ENCODE data around the gene SSU72. TPM values are rescaled to one million over a fixed set of nuclear protein-coding genes. Genes with fewer than 3 reads are reported as not detected.

SSU72 gene
- polyA plus RNA-seq, 1 donor from 2014 or later, result 56.2 TPM

GRCh38 chr1:1547011-1547410, 27.7 kb downstream of the SSU72 start:
- no peak overlapping the region for H3K4me3 ChIP-seq (ENCODE audit: low read length)
- H3K9me2 ChIP-seq (ENCODE audit: insufficient read depth, low read length), result no peaks in the 10 kb centered on the region
- TF ChIP-seq REST (IDR thresholded peaks at IDR 0.05; ENCODE audit: borderline replicate concordance) (no peak), EP300 (conservative IDR thresholded peaks at IDR 0.05; ENCODE audit: poor library complexity, severe bottlenecking) (no peak), SMC3 (conservative IDR thresholded peaks at IDR 0.05; ENCODE audit: poor library complexity) (no peak), POLR2AphosphoS5 (IDR thresholded peaks at IDR 0.05) (no peak)
- H3K9ac ChIP-seq (ENCODE audit: low read length), result no peak overlapping the region
- H3K9me3 ChIP-seq (ENCODE audit: low read length), result no peaks in the 10 kb centered on the region
- no peak overlapping the region for H3K4me2 ChIP-seq (ENCODE audit: low read length)
- no peak overlapping the region for H2AFZ ChIP-seq (ENCODE audit: low read depth, low read length)
- H3K27me3 ChIP-seq (ENCODE audit: insufficient read depth, low read depth, low read length), result no peaks in the 10 kb centered on the region
- H3K27ac ChIP-seq (ENCODE audit: low read length), result no peak overlapping the region
- H3F3A ChIP-seq (ENCODE audit: insufficient read depth, low read length, poor library complexity, severe bottlenecking), result no peaks in the 10 kb centered on the region
- no peaks in the 10 kb centered on the region for H3K36me3 ChIP-seq (ENCODE audit: insufficient read depth, low read length)
- no peaks in the 10 kb centered on the region for H4K20me1 ChIP-seq (ENCODE audit: insufficient read depth)
- no peaks in the 10 kb centered on the region for H3K79me2 ChIP-seq (replicated peaks; ENCODE audit: insufficient read depth, low read length)

GRCh38 chr1:1545946-1546737, 28.5 kb downstream of the SSU72 start:
- Histone ChIP-seq H3F3A (ENCODE audit: insufficient read depth, low read length, poor library complexity, severe bottlenecking) (no peaks in the 10 kb centered on the region), H4K20me1 (ENCODE audit: insufficient read depth) (no peaks in the 10 kb centered on the region), H3K4me3 (ENCODE audit: low read length) (no peak overlapping the region), H3K4me2 (ENCODE audit: low read length) (no peak overlapping the region), H3K9me3 (ENCODE audit: low read length) (no peaks in the 10 kb centered on the region), H3K9me2 (ENCODE audit: insufficient read depth, low read length) (no peaks in the 10 kb centered on the region), H3K9ac (ENCODE audit: low read length) (no peak overlapping the region), H3K36me3 (ENCODE audit: insufficient read depth, low read length) (no peaks in the 10 kb centered on the region), H2AFZ (ENCODE audit: low read depth, low read length) (no peak overlapping the region), H3K27me3 (ENCODE audit: insufficient read depth, low read depth, low read length) (no peaks in the 10 kb centered on the region), H3K27ac (ENCODE audit: low read length) (no peak overlapping the region), H3K79me2 (replicated peaks; ENCODE audit: insufficient read depth, low read length) (no peaks in the 10 kb centered on the region)
- no peak for TF ChIP-seq EP300 (conservative IDR thresholded peaks at IDR 0.05; ENCODE audit: poor library complexity, severe bottlenecking)
- no peak for TF ChIP-seq CTCF (IDR thresholded peaks at IDR 0.05; ENCODE audit: poor library complexity, severe bottlenecking)
- no peak for TF ChIP-seq EZH2 (IDR thresholded peaks at IDR 0.05; ENCODE audit: borderline replicate concordance, insufficient read depth, low read length, poor library complexity, severe bottlenecking)
- TF ChIP-seq MXI1 (conservative IDR thresholded peaks at IDR 0.05; ENCODE audit: poor library complexity, severe bottlenecking), result no peak
- TF ChIP-seq RAD21 (conservative IDR thresholded peaks at IDR 0.05), result no peak
- no peak for TF ChIP-seq POLR2AphosphoS5 (IDR thresholded peaks at IDR 0.05)
- no peak for TF ChIP-seq TAF1 (IDR thresholded peaks at IDR 0.05; ENCODE audit: low read depth)
- TF ChIP-seq SMC3 (conservative IDR thresholded peaks at IDR 0.05; ENCODE audit: poor library complexity), result no peak
- no peak for TF ChIP-seq REST (IDR thresholded peaks at IDR 0.05; ENCODE audit: borderline replicate concordance)

Measured in neural cell (in vitro differentiated cells).